T-helper 22 cell (primary cell): ENCODE data around the gene FLG2.
A peak's percentile ranks its signal among the peaks of the same experiment; 100 is the strongest.

Experiments
- DNase-seq: peaks from one replicate; pipeline ENCODE4 v3.0.0-alpha.2; 2020; ENCODE audit warnings: low read depth

FLG2 gene

DNA sequence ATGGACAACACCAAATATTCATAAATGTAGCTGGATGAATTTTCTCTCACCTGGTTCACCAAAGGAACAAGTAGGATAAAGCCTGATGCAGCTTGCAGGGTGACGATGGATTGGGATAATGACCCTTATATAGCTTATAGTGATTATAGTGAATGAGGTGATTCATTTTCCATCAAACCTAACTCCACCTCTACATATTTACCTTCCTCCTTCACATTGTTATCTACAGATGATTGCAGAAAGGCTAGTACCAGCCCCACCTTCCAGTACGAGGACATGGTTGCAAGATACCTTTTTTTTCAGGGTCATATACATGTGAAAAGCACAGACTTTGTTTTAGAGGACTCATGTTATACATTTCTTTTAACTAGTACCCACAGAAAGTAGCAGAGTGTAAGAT lies at the start of gene FLG2:
FLG2 (minus strand) TSS at position 101 of the 400 bp plus-strand sequence. CDS start 1,122 bp downstream, outside the sequence.
- no peak for DNase-seq

DNA sequence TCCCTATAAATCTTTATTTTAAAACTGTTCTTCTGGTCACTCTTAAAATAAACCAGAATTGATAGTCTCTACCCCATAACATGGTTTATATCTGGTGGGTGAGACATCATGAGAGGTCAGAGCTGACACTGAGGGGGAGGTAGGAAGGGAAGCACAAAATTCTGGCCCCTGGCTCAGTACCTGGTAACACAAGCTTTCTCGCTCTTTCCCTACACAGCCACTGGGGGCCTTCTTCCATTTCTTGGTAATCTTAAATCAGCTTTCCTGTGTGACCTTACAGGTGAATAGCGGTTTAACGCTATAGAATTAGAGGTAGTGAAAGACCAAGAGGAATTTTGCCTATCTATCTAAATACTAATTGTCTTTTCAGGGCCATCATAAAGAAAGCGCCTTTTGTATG lies 48.9 kb upstream of the FLG2 start:
- no peak for DNase-seq

DNA sequence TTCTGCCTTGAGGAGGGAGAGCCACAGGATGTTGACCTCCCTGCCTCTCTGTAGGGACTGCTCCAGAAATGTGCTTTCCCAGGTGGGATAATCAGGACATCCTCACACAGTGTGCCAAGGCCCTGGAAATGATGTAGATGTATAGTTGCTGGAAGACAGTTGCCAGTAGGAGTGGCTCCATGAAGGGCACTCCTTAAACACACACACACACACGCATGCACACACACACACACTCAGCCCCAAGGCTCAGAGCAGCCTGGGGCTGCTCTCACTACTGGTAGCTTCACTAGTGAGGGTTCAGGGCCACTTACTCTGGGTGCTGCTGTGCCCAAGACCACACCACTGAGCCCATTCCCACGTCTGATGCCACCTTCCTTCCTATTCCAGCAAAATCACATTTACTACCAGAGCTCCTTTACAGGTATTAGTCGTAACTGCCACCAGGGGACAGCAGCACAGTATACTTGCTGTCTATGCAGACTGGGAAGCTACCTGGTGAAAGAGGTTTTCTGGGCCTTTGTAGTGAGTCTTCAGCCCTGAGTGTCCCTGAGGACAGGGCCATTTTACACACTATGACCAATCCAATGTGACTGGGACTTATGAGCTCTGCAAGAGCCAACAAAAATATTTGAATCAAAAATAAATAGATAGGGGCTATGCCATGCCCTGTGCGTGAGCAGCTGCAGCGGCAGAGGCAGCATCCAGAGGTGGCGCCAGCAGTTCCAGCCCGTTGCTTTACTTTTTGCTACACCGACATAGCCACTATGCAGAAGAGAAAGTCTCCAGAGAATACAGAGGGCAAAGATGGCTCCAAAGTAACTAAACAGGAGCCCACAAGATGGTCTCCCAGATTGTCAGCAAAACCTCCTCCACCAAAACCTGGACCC lies 39.2 kb upstream of the FLG2 start:
- DNase-seq = no peak

DNA sequence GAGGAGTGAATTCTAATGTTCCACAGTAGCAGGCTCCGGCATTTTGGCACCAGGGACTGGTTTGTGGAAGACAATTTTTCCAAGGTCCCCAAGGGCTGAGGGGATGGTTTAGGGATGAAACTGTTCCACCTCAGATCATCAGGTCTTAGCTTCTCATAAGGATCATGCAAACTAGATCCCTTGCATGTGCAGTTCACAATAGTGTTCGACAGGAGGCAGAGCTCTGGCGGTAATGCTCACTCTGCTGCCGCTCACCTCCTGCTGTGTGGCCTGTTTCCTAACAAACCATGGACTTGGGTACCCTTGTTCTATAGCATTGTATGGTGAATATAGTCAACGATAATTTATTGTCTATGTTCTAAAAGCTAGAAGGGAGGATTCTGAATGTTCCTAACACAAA lies 37.7 kb upstream of the FLG2 start:
- DNase-seq = no peak

DNA sequence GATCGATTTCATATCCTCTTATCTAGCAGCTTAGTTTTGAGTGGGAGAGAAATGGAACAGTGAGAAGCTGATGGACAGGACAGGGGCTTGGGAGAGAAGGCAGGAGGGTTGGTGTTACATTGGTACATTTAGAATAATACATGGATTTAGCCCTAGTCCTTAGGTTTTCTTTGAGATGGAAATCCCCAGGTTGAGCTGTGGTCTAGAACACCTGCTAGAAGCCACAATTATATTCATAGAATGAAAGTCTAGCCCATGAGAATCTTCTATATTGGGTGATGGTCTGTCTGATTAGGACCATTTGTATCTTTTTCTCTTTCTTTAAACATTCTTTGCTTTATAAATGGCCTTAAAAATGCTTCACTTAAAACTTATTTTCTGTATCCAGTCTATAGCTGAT lies 34.3 kb upstream of the FLG2 start:
- DNase-seq = no peak

DNA sequence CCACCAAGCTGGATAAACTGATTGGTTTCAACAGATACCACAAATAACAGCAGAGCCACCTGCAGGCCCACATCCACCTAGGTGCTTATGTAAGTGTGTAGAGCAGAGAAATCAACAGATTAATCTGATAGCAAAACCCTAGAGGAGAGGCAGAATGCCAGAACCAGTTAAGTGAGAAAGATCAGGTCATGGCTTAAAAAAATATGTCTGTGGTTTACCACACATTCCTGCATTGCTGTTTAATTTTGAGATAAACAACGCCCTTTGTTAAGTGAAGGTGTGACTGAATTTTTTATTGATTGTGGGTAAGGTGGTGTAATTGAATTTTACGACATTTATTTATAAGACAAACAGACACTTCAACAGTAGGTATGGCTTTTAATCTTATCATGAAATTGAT lies 33.1 kb upstream of the FLG2 start:
- peak; percentile 34 for DNase-seq

DNA sequence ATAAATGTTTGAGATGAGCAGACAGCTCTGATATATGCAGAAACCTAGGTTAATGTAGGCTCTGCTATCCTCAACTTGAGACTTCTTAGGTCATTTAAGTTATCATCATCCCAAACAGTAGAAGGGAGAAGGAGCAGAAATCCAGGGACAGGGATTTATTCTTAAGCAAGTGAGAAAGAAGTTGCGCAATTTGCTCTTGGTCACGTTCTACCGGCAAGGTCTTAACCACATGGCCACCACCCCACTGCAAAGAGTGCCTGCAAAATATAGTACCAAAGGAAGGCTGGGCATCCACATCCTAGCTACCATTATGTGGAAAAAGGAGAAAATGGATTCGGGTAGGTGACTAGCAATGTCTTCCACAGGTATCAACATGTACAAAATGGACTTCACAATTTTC lies 29.1 kb upstream of the FLG2 start:
- no peak for DNase-seq

DNA sequence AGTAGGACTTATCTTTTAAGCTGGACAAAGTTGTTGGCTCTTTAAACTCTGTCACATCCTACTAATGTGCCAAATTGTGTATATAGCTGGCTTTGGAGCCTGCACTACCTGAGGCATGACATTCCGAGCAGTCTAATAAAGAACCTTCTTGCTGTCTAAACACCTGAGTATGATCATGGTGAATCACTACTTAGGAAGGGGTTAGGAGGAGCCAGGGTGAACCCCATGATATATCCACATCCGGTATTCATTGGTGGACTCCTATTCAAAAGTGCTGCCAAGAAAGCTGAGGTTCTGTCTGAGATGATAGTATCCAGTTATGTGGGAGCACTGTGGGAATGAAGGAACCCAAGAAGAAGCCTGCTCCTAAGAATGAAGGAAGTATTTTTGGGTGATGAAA lies 27.1 kb upstream of the FLG2 start:
- no peak for DNase-seq

DNA sequence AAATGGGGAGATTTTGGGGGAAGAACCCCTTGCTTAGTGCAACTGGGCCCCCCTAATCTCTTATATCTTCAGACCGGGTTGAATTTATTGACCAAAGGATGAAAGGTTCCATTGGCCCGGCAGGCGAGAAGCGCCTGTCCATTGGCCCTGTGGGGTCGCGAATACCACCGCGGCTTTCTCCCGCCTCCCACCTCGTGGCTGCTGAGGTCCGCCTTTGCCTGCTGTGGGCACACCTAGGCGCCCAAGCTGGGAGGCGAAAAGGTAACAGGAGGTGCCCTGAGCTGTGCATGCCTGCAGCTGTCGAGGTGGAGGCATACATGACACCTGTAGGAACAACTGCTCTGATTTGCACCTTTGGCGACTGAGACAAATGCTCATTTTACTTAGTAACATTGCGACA lies 21.1 kb upstream of the FLG2 start:
- DNase-seq = no peak

DNA sequence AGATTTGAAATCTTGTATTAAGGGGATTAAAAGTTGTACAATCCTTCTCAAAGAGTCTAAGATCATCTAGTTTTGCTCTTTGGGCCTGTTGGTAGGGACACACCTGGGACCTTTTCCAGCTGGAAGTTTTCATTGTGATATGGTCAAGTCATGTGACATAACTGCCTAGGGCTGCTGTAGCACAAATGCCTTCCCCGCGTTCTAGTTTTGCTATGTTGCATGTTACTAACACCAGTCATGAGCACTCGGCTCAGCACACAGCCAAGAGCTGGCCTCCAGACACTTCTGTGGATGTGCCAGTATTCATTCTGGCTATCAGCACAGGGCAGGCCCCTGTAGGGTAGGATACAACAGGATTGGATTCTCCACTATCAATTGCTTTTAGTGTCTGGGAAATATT lies 14.6 kb upstream of the FLG2 start:
- DNase-seq = no peak

DNA sequence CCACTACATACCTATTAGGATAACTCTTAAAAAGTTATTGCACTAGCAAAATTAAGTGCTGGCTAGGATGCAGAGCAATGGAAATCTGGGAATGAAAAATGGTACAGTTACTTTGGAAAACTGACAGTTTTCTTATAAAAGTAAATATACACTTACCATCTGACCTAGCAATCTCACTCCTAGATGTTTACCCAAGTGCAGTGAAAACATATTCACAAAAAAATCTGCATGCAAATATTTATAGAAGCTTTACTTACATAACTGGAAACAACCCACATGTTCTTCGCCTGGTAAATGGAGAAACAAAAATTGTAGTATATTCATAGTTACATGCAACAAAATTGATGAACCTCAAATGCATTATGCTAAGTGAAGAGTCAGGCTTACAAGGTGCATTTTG lies 12.9 kb upstream of the FLG2 start:
- DNase-seq = no peak

DNA sequence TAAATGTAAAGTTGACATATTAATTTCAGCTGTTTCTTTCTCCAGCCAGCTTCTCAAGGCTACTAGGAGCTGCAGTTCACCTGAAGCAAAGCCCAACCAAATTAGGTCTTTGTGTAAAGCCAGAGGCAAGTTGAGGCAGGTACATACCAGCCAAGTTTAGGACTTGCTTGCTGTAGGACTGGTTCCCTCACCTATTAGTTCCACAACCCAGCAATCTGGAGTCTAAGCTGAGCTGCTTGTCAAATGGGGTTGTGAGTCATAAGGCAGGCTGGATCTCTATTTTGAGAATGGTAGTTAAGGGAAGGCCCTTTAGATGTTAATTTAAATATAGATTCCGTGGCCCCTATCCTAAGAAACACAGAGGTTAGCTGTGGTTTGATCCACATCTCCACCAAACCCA lies 7.6 kb upstream of the FLG2 start:
- no peak for DNase-seq

DNA sequence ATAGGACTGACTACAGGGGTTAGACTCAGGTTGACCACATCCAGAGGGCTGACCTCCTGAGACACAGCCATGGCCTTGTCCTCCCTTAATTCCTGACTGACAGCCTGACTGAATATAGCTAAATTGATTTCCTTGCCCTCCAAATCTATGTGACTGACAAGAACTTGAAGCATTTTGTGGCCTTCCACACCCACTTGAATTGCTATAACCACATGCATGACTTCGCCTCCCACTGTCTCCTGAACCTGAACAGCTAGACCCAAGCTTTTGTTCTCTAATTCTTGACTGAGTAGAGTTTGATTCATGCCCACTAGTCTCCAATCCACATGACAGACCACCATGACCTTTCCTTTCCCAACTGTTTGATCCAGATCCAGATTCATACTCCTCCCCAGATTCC lies 3.1 kb downstream of the FLG2 start:
- DNase-seq = no peak

DNA sequence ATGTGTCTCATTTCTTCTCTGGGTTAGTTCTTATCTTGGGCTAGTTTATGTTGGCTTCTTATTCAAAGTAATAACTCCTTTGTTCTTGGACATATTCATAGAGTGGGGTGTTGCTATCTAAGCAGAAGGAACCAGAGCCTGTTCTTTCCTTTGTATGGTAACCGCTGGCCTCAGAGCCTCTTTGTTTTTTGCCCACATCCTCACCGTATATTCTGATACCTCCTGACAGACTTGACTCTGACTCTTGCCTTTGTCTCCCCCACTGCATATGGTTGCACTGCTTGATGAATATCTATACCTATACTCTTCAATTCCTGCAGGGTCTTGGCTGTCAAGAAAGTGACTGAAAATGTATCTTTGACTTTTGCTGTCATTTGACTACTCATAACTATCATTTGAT lies 10.2 kb downstream of the FLG2 start:
- DNase-seq = no peak

DNA sequence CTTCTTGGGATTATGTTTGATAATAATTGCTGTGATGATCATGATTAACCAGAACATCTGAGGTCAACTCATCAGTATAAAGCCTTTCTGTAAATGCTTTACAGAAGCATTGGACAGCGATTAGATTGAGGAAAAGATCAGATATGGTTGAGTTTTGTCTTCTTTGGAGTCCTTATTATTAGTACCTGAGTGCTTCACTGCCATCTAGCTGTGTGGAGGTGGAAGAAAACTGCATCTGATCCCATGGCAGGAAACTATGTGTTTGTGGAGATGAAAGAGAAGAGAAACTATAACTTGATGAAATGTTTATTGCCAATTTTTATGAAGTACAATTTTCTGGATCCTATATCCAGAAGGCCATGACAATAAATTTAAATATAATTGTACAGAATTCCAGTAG lies 11.4 kb downstream of the FLG2 start:
- no peak for DNase-seq

DNA sequence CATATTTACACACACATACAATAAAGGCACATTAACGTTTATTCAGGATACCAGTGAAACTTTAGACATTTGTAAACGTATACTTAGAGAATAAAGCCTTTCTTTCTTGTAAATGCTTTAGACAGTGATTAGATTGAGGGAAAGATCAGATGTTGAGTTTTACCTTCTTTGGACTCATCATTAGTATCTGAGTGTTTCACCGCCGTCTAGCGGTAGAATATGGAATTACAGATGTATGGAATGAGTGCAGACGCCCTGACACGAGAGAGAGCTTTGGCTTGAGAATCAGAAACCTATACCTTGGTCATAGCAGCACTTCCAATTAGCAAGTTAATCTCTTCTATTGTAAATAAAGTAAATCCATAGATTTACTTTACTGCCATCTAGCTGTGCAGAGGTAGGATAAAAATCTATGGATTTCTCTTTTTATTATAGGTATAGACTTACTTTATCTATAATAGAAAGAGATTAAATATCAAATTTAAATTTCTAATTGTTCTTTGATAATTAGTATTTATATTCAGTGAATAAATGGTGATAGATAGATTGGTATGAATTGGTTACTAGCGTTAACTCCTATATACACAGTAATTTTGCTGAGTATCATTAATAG lies 12.6 kb downstream of the FLG2 start:
- DNase-seq = peak; percentile 2

DNA sequence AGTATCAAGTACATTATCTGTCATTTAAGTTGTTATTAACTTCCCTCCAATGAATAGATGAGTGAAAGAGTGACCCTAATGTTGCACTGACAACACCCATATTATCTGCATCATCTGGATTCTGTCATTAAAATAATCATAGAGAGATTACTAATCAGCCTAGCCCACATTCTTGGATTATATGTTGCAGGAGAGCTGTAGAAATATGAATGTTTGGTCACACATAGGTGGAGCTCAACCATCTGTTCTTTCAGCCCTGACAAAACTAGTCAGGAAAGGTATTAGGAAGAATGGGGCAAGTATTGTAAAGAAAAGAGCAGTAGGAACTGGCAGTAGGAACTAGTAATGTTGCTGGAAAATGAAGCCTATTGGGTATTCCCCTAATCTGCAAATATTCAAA lies 15.4 kb downstream of the FLG2 start:
- no peak for DNase-seq

DNA sequence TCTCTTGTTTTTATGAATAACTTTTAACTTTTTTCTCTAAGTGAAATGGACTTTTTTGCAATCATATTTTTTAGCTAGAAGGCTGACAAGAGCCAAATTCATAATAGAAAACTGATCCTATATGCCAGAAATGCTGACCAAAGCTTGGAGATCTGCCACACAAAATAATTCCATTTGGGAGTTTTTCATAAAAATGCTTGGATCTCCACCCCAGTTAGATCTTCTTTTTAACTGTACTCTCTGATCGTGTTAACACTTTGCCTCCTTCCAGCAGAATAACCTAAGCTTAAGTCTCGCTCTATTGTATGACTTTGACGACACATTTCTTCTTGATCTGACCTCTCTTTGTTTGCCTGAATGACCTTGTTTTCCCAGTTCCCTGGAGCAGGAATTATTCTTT lies 16.8 kb downstream of the FLG2 start:
- DNase-seq = no peak

DNA sequence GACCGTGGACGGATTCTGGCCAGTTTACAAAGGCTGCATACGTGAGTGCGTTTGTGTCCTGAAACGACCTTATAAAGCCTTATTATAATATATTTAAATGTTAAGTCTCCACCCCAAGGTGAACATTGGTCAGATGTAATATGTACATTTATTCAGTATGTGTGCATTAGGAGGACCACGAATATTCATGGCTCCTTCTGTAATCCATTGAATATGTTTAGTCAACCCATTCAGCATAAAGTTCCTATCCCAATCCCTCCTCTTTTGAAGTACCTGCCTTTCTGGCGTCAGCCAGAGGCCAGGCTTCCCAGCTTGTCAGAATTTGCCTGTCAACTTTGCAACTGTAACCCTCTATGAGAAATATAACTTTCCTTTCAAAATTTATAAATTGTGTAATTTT lies 24.4 kb downstream of the FLG2 start:
- DNase-seq = no peak

DNA sequence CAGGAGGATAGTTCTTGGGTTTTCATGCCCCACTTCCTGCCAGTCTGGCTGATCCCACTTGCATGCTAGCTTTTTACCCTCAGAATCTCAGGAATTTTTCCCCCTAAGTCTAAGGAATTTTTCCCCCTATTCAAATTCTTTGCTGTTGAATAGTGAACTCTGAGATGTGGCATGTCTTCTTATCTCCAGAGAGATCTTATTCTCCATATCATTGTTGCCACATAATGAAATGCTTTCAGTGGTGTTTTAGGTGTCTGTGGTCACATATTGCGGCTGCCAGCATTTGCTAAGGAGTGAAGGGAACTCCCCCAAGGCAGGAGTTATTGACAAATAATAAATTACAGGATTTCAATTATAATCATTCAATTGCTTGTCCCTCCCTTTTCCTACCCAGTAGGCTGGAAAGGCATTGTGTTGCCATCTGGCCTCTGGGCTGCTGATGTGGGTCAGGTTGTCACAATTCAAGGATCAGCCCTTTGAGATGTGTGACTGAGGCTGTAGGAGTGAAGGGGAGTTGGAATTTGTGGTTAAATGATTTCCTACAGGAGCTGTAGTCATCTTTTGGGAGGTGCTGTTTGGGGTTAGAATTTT lies 30.9 kb downstream of the FLG2 start:
- no peak for DNase-seq

DNA sequence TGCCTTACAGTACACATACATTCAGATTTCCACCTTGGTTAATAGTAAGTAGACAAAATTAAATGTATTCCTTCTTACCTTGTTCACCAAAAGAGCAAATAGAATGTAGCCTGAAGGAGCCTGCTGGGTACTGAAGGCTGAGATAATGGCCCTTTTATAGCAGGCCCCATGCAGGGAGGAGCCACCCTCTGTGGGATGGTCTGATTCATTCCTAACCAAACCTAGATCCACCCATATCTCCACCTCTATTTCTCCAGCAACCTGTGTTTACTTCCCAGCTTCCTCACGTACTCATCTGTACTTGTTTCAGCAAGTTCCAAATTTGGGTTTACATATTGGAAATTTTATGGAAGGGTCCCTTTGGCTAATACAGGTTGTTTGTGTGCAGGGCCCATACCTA lies 34.7 kb downstream of the FLG2 start, which contains the start of gene FLG:
FLG (minus strand) TSS at position 129 of the 400 bp plus-strand sequence. CDS start 9,783 bp downstream, outside the sequence.
- DNase-seq = no peak

DNA sequence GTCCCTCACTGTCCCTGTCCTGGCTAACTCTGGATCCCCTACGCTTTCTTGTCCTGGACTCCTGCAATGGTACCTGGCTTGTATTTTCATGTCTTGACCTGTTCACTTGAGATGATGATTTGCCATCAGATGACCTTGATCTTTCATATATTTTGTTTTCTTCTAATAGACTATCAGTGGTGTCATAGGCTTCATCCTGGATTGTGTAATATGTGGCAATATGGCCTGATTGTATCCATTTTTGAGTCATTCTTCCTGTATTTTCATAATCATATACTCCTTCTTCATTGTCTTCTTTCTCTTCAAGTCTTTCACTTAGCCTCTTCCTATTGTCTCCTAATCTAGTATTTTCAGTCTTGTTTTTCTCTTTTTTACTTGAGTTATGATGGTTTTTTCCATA lies 45.8 kb downstream of the FLG2 start:
- DNase-seq = no peak

DNA sequence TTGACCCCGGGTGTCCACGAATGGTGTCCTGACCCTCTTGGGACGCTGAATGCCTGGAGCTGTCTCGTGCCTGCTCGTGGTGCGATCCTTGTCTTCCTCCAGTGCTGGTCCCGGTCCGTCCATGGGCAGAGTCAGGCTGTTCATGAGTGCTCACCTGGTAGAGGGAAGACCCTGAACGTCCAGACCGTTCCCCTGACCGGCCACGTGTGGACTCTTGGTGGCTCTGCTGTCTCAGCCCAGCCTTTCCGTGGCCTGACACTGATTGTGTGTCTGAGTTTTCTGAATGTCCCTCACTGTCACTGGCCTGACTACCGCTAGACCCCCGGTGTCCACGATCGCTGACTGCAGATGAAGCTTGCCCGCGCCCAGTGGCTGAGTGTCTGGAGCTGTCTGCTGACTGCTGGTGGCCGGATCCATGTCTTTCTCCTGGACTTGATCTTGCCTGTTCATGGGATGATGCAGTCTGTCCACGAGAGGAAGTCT lies 46.4 kb downstream of the FLG2 start:
- no peak for DNase-seq
